GM12801 (cell line): ENCODE measurements around the gene ARL17B.

Experiments used
- CTCF ChIP-seq: IDR thresholded peaks from one replicate; pipeline ENCODE4 v1.5.1; 2011; ENCODE audit warnings: control low read depth; ENCODE audit not compliant: insufficient read length; ENCODE audit errors: extremely low read depth

ARL17B gene

DNA sequence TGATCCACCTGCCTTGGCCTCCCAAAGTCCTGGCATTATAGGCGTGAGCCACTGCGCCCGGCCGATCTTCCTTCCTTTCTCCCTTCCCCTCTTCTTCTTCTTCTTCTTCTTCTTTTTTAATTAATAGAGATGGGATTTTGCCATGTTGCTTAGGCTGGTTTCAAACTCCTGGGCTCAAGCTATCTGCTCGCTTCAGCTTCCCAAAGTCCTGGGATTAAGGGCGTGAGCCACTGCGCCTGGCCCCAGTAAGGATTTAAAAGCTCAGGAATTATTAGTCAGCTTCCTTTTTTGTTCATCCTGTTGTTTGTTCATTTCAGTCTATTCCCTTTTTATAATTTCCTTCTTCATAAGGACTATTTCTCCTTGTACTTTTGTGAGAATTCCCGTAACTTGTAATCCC, 99.3 kb downstream of the ARL17B start:
- TF ChIP-seq CTCF = no peak
